GM12878 (cell line): ENCODE data around the gene HAAO. TPM values are rescaled to one million over a fixed set of nuclear protein-coding genes. Genes with fewer than 3 reads are reported as not detected.

ENCODE experiments used
- ATAC-seq: fragments of 200-7000 bp; cut with Tn5 transposase; 3 replicates; pipeline ENCODE4 v1.9.1; 2020; ENCODE audit warnings: mild to moderate bottlenecking, moderate library complexity
- BruUV-seq: library from RNA; stranded (reverse); fragments of 400-500 nt; replicated peaks from 2 replicates; lab custom pipeline; 2021; lab: Mats Ljungman, UMichigan
- CTCF ChIA-PET: fragments of 300-600 bp; sonication (Branson Sonifier 250); formaldehyde crosslinking; extraction: SDS; loops from one replicate; lab custom pipeline; 2021; ENCODE audit warnings: inconsistent platforms; lab: Yijun Ruan, JAX
- POLR2A ChIA-PET: fragments of 350-600 bp; formaldehyde crosslinking; extraction: SDS; loops from one replicate; lab custom pipeline; 2021; ENCODE audit warnings: inconsistent platforms; lab: Charles Lee
- RAD21 ChIA-PET: fragments of 300-600 bp; sonication (Branson Sonifier 250); formaldehyde crosslinking; loops from one replicate; lab custom pipeline; 2023; ENCODE audit warnings: antibody characterized with exemption; ENCODE audit not compliant: unreplicated experiment; lab: Charles Lee
- SMC1A ChIA-PET: fragments of 300-600 bp; sonication (Branson Sonifier 250); formaldehyde crosslinking; loops from one replicate; lab custom pipeline; 2023; ENCODE audit not compliant: unreplicated experiment, uncharacterized antibody; lab: Charles Lee
- DNase-seq: peaks from one replicate; pipeline ENCODE4 v3.0.0-alpha.2; 2011; ENCODE audit warnings: low read depth, low spot score
- FAIRE-seq: peaks from 3 replicates; lab custom pipeline; 2011; peaks lifted over from hg19 to GRCh38; lab: Jason Lieb, UNC
- H2AFZ ChIP-seq: 2 replicates; pipeline ENCODE4 v1.6.0; 2011; ENCODE audit warnings: low read depth, low read length, control low read depth; ENCODE audit not compliant: control insufficient read depth
- H3K27ac ChIP-seq: 2 replicates; pipeline ENCODE4 v1.5.1; 2011; ENCODE audit warnings: control low read depth; ENCODE audit not compliant: control insufficient read depth, insufficient read depth
- H3K27me3 ChIP-seq, 2 experiments: replicated peaks in 1 of 2; 2 replicates each; pipeline versions ENCODE4 v1.6.0 to v1.6.1; 2011; ENCODE audit warnings: low read length in 1 of 2; ENCODE audit not compliant: control insufficient read depth in 2 of 2, insufficient read depth in 2 of 2
- H3K36me3 ChIP-seq, 2 experiments: 2 replicates each; pipeline ENCODE4 v1.5.1; 2011; ENCODE audit warnings: low read length in 1 of 2; ENCODE audit not compliant: control insufficient read depth in 2 of 2, insufficient read depth in 2 of 2
- H3K4me1 ChIP-seq: 2 replicates; pipeline ENCODE4 v1.6.1; 2011; ENCODE audit warnings: mild to moderate bottlenecking, low read length, moderate library complexity, mixed read lengths; ENCODE audit not compliant: control insufficient read depth, insufficient read depth
- H3K4me2 ChIP-seq: 2 replicates; pipeline ENCODE4 v1.6.0; 2011; ENCODE audit warnings: control low read depth; ENCODE audit not compliant: control insufficient read depth, insufficient read depth
- H3K4me3 ChIP-seq: fragments of 200-600 bp; sonication (generic); 2 replicates; pipeline ENCODE4 v1.5.1; 2016
- H3K79me2 ChIP-seq: 2 replicates; pipeline ENCODE4 v1.6.0; 2011; ENCODE audit warnings: low read length; ENCODE audit not compliant: control insufficient read depth, insufficient read depth
- H3K9ac ChIP-seq: 2 replicates; pipeline ENCODE4 v1.8.0; 2011; ENCODE audit warnings: low read length, control low read depth, mixed read lengths; ENCODE audit not compliant: control insufficient read depth, insufficient read depth
- H3K9me3 ChIP-seq: replicated peaks from 3 replicates; pipeline ENCODE4 v1.5.1; 2011; ENCODE audit warnings: mild to moderate bottlenecking, low read length; ENCODE audit not compliant: control insufficient read depth, insufficient read depth
- H4K20me1 ChIP-seq: 2 replicates; pipeline ENCODE4 v1.6.0; 2011; ENCODE audit not compliant: control insufficient read depth, insufficient read depth
- MEF2A ChIP-seq: IDR thresholded peaks from 2 replicates; pipeline ENCODE4 v1.6.1; 2011; ENCODE audit warnings: low read depth, mild to moderate bottlenecking, low read length, moderate library complexity; ENCODE audit not compliant: insufficient read depth
- PML ChIP-seq: IDR thresholded peaks from 2 replicates; pipeline ENCODE4 v1.6.1; 2012; ENCODE audit warnings: low read length, inconsistent platforms
- POLR2AphosphoS5 ChIP-seq: IDR thresholded peaks from 2 replicates; pipeline ENCODE4 v1.6.1; 2011; ENCODE audit warnings: mild to moderate bottlenecking, low read length, inconsistent platforms
- PRDM15 ChIP-seq: fragments of 450-650 bp; formaldehyde crosslinking; IDR thresholded peaks from 2 replicates; pipeline ENCODE4 v1.4.0; 2020; ENCODE audit warnings: mild to moderate bottlenecking, moderate library complexity
- SIN3A ChIP-seq: IDR thresholded peaks from 2 replicates; pipeline ENCODE4 v1.6.1; 2012; ENCODE audit warnings: low read depth, low read length, improper control_type of control experiment
- SMC3 ChIP-seq: IDR thresholded peaks from 2 replicates; pipeline ENCODE4 v1.6.1; 2011; ENCODE audit warnings: low read length, improper control_type of control experiment, borderline replicate concordance
- ZZZ3 ChIP-seq: IDR thresholded peaks from 2 replicates; pipeline ENCODE4 v1.6.1; 2011; ENCODE audit warnings: low read depth; ENCODE audit not compliant: control insufficient read depth, insufficient read length
- WGBS: methylation state at CpG from one replicate; pipeline ENCODE4 v1.1.6; 2016; ENCODE audit warnings: low lambda C conversion rate; ENCODE audit not compliant: insufficient replicate concordance, insufficient coverage; ENCODE audit errors: missing lambda C conversion rate; 5-methylcytosine and 5-hydroxymethylcytosine counted together
- in situ Hi-C: fragments of 300-500 bp; cut with MboI; formaldehyde crosslinking; loops from 9 replicates; pipeline ENCODE4 v1.14.3; 2018; ENCODE audit warnings: mixed read lengths
- intact Hi-C: fragments of 100-400 bp; cut with micrococcal nuclease; formaldehyde crosslinking; loops from one replicate; pipeline ENCODE4 v1.14.2; 2022; ENCODE audit not compliant: unreplicated experiment
- polyA plus RNA-seq, 11 experiments: library from polyadenylated mRNA; depleted of rRNA in 4 of 11; unstranded in 6 of 11; stranded (reverse) in 5 of 11; fragments of >200 nt; fragmentation: Nextera tagmentation in 4 of 11; fragmentation: Illumina TruSeq in 1 of 11; extraction: Ambion mirVana in 4 of 11; extraction: Trizol in 1 of 11; gene quantifications; 1 replicate in 1 of 11; 2 replicates in 10 of 11; pipeline versions ENCODE4 v1.2.1 to v1.2.3, GENCODE V29; 2011 to 2016; ENCODE audit warnings: inconsistent platforms in 2 of 11, missing spikeins in 2 of 11, low read depth in 1 of 11
- total RNA-seq, 4 experiments: library from RNA; depleted of rRNA in 3 of 4; stranded (reverse); fragments of >200 nt in 3 of 4; fragmentation: Illumina TruSeq in 1 of 4; extraction: Trizol in 1 of 4; gene quantifications; 2 replicates each; pipeline versions ENCODE4 v1.2.1 to v1.2.3, GENCODE V29; 2013 to 2021

Gene HAAO
- total and polyA plus RNA-seq, 10 of the 15 experiments (the other 5 are each of a cell fraction or from before 2014, with no cell fraction given) = 4.3 to 58.7 (median 26.8) TPM

GRCh38 chr2:42797281-42797680, 4.9 kb upstream of the HAAO start:
- no peak for ATAC-seq
- Histone ChIP-seq H3K9ac (no peak overlapping the region), H3K27me3 (no peaks in the 10 kb centered on the region)
- intact Hi-C loops = loop anchor here (10.0 kb wide), 2 partner anchors 302 to 432 kb away; partner anchors contain the start of genes COX7A2L and KCNG3
- 0 out of 2 replicates have a peak, but pooled peaks have one; percentile 20 for TF ChIP-seq POLR2AphosphoS5
- no peak for TF ChIP-seq MEF2A
- no peak for TF ChIP-seq SIN3A
- no peak for TF ChIP-seq PML
- no peak for TF ChIP-seq SMC3
- TF ChIP-seq ZZZ3 = no peak
- TF ChIP-seq PRDM15 (CRISPR knock-in tag) = no peak
- TF ChIP-seq, all 136 proteins: peak for 1
- H3K27ac ChIP-seq = peak overlapping the region; percentile 99
- CTCF ChIA-PET = interaction anchor here (3.7 to 5.7 kb wide), 2 partner anchors 14 to 75 kb away, joined by 16 to 69 read pairs; no protein-coding TSS in a partner anchor
- in situ Hi-C loops = no loop called here
- no peak for FAIRE-seq
- peak overlapping the region; percentile 4; the same call in 1 of the 2 replicates for H3K4me3 ChIP-seq
- H3K9me3 ChIP-seq = no peaks in the 10 kb centered on the region
- no TSS peak for BruUV-seq
- H4K20me1 ChIP-seq = no peaks in the 10 kb centered on the region
- SMC1A ChIA-PET = interaction anchor here (1.1 to 5.8 kb wide), 7 partner anchors 14 to 198 kb away, joined by 3 to 60 read pairs (median 5); no protein-coding TSS in a partner anchor
- POLR2A ChIA-PET = interaction anchor here (0.6 to 5.3 kb wide), 8 partner anchors 10 to 769 kb away, joined by 3 to 99 read pairs (median 8); no protein-coding TSS in a partner anchor
- peaks cover 16% of the 10 kb centered on the region for H3K4me1 ChIP-seq
- no peak for DNase-seq
- H3K79me2 ChIP-seq = peaks cover 28% of the 10 kb centered on the region
- RAD21 ChIA-PET = interaction anchor here (1.0 to 5.8 kb wide), 8 partner anchors 9 to 231 kb away, joined by 3 to 96 read pairs (median 10); no protein-coding TSS in a partner anchor
- WGBS = 49% methylated on average over 6 of the region's 6 CpGs
- H3K4me2 ChIP-seq = peak overlapping the region; percentile 85
- H2AFZ ChIP-seq = no peak overlapping the region
- H3K36me3 ChIP-seq = no peaks in the 10 kb centered on the region
